Colonic mucosa (tissue), 4 donors: ENCODE results near the gene OTOS. TPM values are rescaled to one million over a fixed set of nuclear protein-coding genes. Genes with fewer than 3 reads are reported as not detected.

Experiments
- DNase-seq: peaks from one replicate; pipeline ENCODE4 v3.0.0-alpha.2; 2020
- H3K27ac ChIP-seq: fragments of 200-600 bp; one replicate; pipeline ENCODE4 v1.8.0; 2021
- H3K27me3 ChIP-seq: fragments of 200-600 bp; one replicate; pipeline ENCODE4 v1.8.0; 2021
- H3K36me3 ChIP-seq: fragments of 200-600 bp; one replicate; pipeline ENCODE4 v1.8.0; 2021
- H3K4me1 ChIP-seq: fragments of 200-600 bp; one replicate; pipeline ENCODE4 v1.8.0; 2021; ENCODE audit warnings: mild to moderate bottlenecking
- H3K4me3 ChIP-seq: fragments of 200-600 bp; one replicate; pipeline ENCODE4 v1.8.0; 2021
- H3K9ac ChIP-seq, 2 donors: one replicate each; pipeline ENCODE4 v1.7.0; 2013; ENCODE audit warnings: control low read depth in 2 of 2, low read depth in 2 of 2, low read length in 2 of 2
- H3K9me3 ChIP-seq: fragments of 200-600 bp; one replicate; pipeline ENCODE4 v1.8.0; 2021
- CTCF ChIP-seq: fragments of 200-600 bp; IDR thresholded peaks from one replicate; pipeline ENCODE4 v1.8.0; 2022; ENCODE audit warnings: antibody characterized with exemption, mild to moderate bottlenecking
- intact Hi-C: fragments of 100-400 bp; cut with DNase I; formaldehyde crosslinking; loops from one replicate; pipeline ENCODE4 v1.14.1; 2022
- total RNA-seq, 2 donors: library from RNA; stranded (reverse); fragmentation: NEBNext Ultra II Directional in 1 of 2; extraction: Animal tissue kit (Norgen Biotek cat#: 25700) in 1 of 2; gene quantifications; one replicate each; pipeline ENCODE4 v1.2.1, GENCODE V29; 2021
- donor health status: healthy.
- donor health status: DM: no; HTN: no; CAD: no.
- donor health status: DM: no; HTN: no; CAD: no.

Gene OTOS
- total RNA-seq, 2 donors from 2014 or later: not detected

DNA sequence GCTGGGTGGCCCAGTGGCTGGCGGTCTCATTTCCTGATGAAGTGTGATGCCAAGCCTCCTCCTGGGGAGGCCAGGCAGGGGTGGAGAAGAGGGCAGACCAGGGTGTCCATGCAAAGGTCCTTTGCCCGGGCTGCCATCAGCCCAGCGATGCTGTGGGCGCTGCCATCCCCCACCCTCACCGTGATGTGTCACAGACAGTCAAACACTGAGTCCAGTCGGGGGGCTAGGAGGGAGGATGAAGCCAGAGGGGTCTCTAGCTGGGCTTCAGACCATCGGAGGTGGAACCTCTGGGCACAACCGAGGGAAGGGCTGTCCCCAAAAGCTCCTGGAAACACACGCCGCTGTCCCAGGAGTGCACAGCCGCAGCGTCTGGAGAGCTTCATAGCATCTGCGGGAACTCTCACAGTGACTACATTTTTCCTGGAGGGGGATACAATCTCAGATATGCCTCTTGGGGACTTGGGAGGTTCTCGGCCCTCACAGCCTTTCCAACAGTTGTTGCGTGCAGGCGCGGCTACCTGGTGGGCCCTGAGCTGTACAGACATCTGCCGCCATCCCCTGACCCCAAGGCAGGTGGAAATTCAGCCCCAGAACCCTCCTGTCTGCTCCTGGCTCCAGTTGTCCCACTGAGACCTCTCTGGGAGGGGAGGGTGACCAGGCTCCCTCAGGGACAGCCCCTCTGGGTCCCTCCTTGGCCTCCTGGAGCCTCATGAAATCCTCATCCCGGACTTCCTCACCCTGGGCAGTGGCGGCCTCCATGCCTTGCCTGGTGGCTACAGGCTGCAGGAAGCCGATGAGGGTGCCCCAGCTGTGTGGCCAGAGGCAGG is 26.5 kb upstream of the OTOS start:
- intact Hi-C loops: no loop called here
- Histone ChIP-seq H3K9ac (no peak overlapping the region), H3K27me3 (no peaks in the 10 kb centered on the region), H3K27ac (no peak overlapping the region), H3K4me3 (no peak overlapping the region), H3K36me3 (no peaks in the 10 kb centered on the region), H3K4me1 (no peaks in the 10 kb centered on the region), H3K9me3 (no peaks in the 10 kb centered on the region)
- DNase-seq: no peak
- TF ChIP-seq CTCF: no peak

DNA sequence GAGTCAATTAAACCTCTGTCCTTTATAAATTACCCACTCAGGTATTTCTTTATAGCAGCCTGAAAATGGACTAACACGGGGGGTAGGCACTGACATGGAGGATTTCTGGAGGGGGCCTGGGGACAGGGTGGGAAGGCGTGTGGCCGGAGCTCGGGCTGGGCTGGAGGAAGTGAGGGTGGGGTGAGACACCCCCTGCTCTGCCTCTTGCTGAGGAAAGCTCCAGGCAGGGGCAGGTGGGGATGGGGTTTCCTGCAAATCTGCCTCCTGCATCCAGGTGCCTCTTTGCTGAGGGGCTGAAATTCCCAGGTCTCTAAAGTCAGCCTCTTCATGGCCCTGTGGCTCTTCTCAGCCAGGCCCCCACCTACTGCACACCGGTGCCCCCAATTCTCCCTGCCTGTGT is 25.7 kb upstream of the OTOS start:
- intact Hi-C loops: no loop called here

GRCh38 chr2:240165661-240166060 is 25.2 kb upstream of the OTOS start:
- no peak for TF ChIP-seq CTCF
- H3K9ac ChIP-seq: no peak overlapping the region
- H3K36me3 ChIP-seq: no peaks in the 10 kb centered on the region
- no peak for DNase-seq
- H3K9me3 ChIP-seq: no peaks in the 10 kb centered on the region
- H3K4me1 ChIP-seq: no peaks in the 10 kb centered on the region
- H3K4me3 ChIP-seq: no peak overlapping the region
- H3K27ac ChIP-seq: no peak overlapping the region
- no peaks in the 10 kb centered on the region for H3K27me3 ChIP-seq
- intact Hi-C loops: no loop called here

More for the DNA sequence above, 25.7 kb upstream of the OTOS start:
- no peak for TF ChIP-seq CTCF
- H3K27me3 ChIP-seq: no peaks in the 10 kb centered on the region
- H3K4me1 ChIP-seq: no peaks in the 10 kb centered on the region
- H3K9ac ChIP-seq: no peak overlapping the region
- H3K9me3 ChIP-seq: no peaks in the 10 kb centered on the region
- H3K36me3 ChIP-seq: no peaks in the 10 kb centered on the region
- no peak for DNase-seq
- H3K27ac ChIP-seq: no peak overlapping the region
- H3K4me3 ChIP-seq: no peak overlapping the region

GRCh38 chr2:240165034-240165433 is 24.6 kb upstream of the OTOS start:
- Histone ChIP-seq H3K4me3 (no peak overlapping the region), H3K27ac (no peak overlapping the region), H3K9ac (no peak overlapping the region), H3K27me3 (no peaks in the 10 kb centered on the region), H3K36me3 (no peaks in the 10 kb centered on the region), H3K9me3 (no peaks in the 10 kb centered on the region), H3K4me1 (no peaks in the 10 kb centered on the region)
- no peak for TF ChIP-seq CTCF
- intact Hi-C loops: no loop called here
- no peak for DNase-seq

DNA sequence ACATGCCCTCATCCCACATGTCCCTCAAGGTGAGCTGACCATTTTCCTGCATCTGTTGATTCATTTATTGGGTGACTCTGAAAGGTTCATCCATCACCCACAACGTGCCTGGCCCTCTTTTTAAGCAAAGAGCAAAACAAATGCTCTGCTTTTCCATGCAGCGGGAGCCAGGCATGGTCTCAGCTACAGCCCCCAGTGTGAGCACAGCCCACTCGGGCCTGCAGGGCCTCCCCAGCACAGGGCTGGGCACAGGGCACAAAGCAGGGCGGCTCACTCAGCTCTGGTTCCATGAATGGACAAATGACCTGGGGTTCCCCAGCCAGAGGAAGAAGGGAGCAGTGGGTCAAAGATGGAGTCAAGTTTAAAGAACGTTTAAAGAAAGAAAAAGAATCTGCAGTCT is 24.1 kb upstream of the OTOS start:
- H3K27ac ChIP-seq: no peak overlapping the region
- H3K36me3 ChIP-seq: no peaks in the 10 kb centered on the region
- no peaks in the 10 kb centered on the region for H3K9me3 ChIP-seq
- H3K4me3 ChIP-seq: no peak overlapping the region
- no peak for DNase-seq
- no peak overlapping the region for H3K9ac ChIP-seq
- no peaks in the 10 kb centered on the region for H3K27me3 ChIP-seq
- H3K4me1 ChIP-seq: no peaks in the 10 kb centered on the region
- no peak for TF ChIP-seq CTCF
- intact Hi-C loops: no loop called here
